ENCODE measurements around the gene LPP.

DNA sequence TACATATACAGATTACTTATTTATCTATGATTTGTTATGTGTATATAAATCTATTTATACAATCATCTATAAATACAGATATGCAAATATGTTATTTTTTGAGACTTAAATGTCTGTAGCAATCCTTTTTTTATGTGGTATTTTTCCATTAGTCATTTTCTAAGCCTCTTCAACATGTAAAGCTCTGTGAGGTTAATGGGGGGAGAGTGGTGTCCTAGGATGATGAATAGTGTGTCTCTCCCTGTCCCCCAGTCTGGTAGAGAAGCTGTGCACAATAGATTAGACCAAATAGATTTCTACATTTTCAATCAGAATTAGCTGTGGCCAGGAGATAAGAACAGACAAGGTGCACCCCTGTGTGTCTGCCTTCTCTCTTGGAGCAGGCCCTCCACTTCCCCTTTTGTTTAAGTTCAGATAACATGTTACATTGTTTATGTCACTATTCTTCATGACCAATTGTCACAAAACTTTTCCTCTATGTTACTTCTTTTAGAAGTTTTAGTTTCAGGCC lies 453.9 kb downstream of the LPP start:
- TF ChIP-seq, protein P1, sequence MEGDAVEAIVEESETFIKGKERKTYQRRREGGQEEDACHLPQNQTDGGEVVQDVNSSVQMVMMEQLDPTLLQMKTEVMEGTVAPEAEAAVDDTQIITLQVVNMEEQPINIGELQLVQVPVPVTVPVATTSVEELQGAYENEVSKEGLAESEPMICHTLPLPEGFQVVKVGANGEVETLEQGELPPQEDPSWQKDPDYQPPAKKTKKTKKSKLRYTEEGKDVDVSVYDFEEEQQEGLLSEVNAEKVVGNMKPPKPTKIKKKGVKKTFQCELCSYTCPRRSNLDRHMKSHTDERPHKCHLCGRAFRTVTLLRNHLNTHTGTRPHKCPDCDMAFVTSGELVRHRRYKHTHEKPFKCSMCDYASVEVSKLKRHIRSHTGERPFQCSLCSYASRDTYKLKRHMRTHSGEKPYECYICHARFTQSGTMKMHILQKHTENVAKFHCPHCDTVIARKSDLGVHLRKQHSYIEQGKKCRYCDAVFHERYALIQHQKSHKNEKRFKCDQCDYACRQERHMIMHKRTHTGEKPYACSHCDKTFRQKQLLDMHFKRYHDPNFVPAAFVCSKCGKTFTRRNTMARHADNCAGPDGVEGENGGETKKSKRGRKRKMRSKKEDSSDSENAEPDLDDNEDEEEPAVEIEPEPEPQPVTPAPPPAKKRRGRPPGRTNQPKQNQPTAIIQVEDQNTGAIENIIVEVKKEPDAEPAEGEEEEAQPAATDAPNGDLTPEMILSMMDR (optimal IDR thresholded peaks at IDR 0.05 in 1 of 3, IDR thresholded peaks at IDR 0.05 in 1 of 3, conservative IDR thresholded peaks at IDR 0.05 in 1 of 3; ENCODE audit: extremely low read depth in 1 of 3, insufficient read depth in 2 of 3, low read length in 3 of 3), result no peak
- TF ChIP-seq EZH2 (IDR thresholded peaks at IDR 0.05; ENCODE audit: low read length), result no peak

Data from keratinocyte (primary cell).